NCI-H2107 (cell line): Measurements from ENCODE around the gene DTX3L.

Experiments
- DNase-seq: peaks from one replicate; lab custom pipeline; 2025; lab: John Stamatoyannopoulos, UW

Gene DTX3L

DNA sequence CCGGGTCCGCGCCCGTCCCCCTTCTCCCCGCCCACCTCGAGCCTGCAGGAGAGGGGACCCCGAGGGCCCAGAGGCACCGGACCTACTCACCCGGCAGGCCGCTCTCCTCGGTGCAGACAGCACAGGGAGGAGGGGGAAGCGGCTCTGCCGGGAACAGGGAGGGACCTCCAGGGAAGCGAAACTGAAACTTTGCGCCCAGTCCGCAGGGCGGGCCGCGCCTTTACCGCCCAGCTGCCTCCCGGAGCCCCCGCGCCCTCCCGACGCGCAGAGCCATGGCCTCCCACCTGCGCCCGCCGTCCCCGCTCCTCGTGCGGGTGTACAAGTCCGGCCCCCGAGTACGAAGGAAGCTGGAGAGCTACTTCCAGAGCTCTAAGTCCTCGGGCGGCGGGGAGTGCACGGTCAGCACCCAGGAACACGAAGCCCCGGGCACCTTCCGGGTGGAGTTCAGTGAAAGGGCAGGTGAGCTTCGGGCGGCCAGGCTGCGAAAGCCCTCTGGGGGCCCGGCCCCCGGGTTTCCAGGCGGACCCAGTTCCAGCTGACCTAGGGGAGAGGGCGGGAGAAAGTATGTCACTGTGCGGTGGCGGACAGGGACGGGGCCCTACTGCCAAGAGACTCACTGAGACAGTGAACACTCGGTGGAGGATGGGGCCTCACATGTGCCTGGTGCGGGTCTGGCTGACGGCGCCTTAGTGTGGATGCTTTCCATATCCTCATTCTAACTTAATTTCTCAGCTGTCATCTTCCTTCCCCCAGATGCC is at the start of gene DTX3L, which contains the start of gene PARP9:
TSS of gene DTX3L (plus strand) at position 184 of the 758 bp plus-strand sequence. CDS start at position 273, 89 bp downstream.
TSS of gene PARP9 (minus strand) at position 146 of the 758 bp plus-strand sequence. CDS start 4,680 bp downstream, outside the sequence.
- DNase-seq, result peak; percentile 53

DNA sequence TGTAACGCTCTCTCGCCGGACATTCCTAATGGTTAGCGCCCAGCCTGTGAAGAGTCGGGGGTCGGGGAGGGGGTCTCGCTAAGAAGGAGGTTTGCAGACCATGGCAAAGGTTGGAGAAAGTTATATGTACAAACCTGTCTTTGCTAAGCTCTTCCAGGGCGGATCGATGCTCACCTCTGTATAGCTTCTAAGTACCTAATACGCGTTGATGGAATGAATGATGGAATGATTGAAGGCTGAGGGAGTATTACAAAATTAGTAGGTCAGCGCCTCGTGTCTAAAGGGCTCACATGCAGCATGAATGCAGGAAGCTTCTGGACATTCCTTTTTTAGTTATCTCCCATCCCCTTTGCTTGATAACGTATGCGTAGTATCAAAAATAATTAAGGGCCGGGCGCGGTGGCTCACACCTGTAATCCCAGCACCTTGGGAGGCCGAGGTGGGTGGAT is 49.1 kb upstream of the DTX3L start:
- no peak for DNase-seq

DNA sequence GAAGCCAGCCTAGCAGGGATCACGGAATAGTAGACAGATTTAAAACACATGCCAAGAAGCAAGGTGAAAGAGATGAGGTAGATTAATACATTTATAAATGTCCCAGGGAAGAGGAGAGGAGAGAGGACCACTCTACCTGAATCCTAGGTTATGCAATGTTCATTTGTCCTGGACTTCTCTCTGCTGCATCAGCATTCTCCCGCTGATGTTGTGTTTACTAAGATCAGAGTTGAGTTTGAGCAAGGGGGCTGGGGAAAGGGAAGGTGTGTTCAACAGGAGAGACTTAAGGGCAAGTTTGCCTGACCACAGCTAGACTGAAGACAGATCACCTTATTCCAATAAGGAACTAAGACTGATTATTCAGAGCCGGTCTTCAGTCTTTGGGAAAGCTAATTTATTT is 48.3 kb upstream of the DTX3L start:
- no peak for DNase-seq

DNA sequence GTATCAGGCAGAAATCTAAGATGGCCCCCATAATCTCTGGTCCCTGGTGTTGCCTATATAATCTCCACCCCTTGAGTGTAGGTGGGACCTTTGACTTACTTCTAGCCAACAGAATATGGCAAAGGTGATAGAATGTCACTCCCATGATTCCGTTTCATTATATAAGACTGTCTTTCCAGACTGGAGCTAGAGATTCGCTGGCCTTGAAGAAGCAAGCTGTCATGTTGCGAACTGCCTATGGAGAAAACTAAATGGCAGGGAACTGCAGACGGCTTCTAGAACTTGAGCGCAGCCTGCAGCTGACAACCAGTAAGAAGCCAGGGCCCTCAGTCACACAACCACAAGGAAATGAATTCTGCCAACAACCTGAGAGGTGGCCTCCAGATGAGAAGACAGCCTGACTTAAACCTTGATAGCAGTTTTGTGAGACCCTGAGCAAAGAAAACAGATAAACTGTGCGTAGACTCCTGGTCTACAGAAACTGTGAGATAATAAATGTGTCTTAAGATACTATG is 47.2 kb upstream of the DTX3L start:
- DNase-seq, result no peak

DNA sequence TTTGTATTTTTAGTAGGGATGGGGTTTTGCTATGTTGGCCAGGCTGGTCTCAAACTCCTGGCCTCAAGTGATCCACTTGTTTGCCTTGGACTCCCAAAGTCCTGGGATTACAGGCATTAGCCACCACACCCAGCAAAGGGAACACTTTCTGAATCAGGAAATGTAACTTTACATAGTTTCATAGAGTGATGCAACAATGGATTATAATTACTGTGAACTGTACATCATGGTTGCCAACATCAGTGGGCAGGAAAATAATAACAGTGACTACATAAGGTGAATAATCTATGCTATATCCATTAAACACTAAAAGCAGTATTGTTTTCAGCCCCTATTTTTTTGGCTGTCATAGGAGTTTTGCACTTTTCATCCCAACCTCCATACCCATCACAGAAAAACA is 44.4 kb upstream of the DTX3L start:
- DNase-seq, result no peak

DNA sequence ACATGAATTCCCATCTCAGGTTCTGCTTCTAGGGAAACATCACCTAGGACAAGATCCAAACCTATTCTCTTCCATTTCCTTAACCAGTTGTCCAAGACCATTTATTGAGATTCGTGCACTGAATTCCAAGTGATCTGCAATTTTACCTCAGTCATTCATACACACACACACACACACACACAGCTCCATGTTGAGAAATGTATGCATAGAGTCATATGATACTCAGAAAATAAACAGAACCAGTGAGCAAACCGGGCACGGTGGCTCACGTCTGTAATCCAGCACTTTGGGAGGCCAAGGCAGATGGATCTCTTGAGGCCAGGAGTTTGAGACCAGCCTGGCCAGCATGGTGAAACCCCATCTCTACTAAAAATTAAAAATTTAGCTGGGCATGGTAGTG is 43.3 kb upstream of the DTX3L start:
- no peak for DNase-seq

DNA sequence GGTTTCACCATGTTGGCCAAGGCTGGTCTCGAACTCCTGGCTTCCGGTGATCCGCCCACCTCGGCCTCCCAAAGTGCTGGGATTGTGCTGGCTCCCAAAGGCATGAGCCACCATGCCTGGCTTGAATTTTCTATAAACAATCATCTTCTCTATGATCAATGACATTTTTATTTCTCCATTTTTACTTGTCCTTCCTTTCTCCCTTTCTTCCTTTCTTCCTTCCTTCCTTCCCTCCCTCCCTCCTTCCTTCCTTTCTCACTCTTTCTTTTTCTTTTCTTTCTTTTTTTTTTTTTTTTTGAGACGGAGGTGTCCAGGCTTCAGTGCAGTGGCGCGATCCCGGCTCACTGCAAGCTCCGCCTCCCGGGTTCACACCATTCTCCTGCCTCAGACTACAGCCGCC is 40.8 kb upstream of the DTX3L start:
- DNase-seq, result no peak

DNA sequence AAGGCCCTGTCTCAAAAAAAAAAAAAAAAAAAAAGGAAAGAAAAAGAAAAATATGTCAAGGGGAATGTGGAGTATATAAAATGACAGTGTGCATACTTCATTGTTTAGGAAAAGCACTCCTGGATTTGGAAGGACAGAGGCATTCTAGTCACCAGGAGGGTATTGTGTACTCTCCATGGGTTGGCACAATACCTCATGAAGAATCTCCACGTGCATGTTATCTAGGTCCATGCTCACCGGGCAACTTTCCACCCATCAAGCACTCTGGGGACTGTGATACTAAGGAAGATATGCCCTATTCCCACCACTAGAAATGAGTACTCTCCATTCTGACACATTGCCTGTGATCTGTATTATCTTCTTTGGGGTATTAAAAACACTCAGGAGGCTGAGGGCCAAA is 34.0 kb upstream of the DTX3L start:
- DNase-seq, result no peak

DNA sequence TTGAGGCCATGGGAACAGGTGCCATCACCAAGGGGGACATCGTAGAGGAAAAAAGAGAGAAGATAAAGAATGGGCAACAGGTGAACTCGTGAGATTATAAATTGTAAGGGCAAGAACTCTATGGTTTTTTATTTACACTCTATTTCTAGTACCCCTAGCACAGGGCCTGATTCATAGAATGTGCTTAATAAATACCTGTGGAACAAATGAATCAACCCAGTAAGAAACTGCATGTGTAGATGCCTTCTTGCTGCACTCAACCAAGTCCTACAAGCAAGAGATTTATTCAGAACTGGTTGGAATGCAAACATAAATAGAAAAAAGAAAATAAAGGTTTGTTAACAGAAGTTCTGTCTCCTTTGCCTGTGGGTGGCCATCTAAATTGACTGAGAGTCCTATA is 30.7 kb upstream of the DTX3L start:
- no peak for DNase-seq

DNA sequence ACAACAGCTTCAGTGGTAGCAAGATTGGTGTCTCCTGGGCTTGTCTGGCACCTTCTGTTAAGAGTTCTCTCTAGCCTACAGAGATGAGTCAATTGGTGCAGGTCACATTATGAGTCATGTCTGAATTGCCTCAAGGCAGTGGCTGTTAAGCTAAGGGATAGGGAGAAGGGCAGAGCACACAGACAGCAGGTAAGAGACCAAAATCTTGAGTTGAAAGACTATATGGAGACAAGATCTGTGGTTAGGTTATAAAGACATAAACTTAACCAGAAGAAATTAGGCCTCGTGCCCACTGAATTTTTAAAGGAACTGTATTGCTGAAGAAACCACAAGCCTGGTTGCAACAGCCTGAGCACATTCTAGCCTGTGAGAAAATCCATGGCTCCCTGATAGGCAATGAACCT is 30.2 kb upstream of the DTX3L start:
- no peak for DNase-seq

DNA sequence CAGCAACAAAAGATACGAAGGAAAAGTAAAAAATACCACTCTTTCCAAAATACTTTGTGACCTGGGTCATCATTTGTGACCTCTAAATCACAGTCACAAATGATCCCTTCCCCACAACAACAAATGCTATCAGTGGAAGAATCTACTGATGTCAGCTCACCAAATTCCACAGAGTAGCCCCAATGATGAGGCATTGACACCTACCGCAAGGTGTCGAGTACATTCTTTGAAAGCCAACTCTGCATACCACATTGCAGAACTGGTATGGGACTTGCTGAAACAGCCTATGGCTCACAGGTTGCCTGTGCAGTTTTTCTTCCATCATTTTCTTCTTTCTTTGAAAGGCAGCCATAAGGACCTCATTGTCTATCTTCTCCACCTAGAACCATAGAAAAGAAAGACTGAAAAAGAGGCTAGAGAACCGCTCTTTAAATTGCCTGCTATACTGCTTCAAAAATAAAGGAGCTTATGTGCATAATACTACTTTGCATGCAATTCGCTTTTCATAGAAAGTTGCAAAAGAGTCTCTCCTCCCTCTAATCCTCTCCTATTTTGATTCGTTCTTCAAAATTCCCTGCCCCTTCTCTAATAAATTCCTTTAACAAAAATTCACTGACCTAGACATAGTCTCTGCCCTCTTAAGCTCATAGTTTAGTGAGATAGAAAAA is 28.0 kb upstream of the DTX3L start:
- DNase-seq, result no peak

DNA sequence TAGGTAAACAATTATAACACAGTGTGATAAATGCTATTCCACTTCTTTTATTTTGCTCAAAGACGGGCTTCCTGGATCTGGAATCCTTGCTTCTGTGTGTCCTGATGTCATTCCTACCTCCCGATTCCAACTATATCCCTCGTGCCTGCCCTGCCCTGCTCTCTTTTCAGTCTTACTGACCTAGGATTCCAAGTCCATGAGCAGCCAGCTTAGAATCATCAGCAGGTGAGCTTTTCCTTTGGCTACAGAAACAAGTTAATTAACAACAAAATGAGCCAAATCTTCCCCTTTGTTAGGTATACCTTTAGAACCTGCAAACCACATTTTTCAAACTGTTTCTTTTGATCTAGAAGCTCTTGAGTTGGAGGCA is 27.5 kb upstream of the DTX3L start:
- DNase-seq, result no peak

DNA sequence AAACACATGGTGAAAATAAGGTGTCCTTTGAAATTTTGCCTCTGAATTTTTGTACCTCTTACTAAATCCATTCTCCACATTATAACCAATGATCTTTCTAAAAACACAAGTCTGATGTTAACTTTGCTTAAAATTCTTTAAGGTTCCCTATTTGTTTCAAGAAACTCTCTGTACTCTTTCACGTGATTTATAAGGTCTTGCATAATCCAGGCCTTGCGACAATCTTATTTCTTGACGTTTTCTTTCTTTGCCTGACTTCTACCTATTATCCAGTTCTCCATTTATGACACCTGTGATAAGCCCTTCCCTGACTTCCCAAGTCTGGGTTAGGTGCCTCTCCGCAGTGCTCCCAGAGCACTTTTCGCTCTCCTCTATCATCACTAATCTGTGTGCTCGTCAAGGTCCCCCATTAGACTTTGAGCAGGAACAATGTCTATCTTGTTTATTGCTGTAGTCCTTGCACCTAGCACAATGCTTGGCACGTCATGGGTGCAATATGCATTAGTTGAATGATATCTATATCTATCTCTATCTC is 25.1 kb upstream of the DTX3L start:
- no peak for DNase-seq

DNA sequence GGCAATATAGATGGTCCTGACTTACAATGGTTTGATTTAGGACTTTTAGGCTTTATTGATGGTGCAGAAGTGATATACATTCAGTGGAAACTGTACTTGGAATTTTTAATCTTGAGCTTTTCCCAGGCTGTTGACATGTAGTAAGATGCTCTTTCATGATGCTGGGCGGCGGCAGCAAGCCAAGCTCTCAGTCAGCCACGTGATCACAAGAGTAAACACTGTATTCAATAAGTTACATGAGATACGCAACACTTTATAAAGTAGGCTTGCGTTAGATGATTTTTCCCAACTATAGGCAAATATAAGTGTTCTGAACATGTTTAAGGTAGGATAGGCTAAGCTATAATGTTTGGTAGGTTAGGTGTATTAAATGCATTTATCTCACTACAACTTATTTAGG is 18.0 kb upstream of the DTX3L start:
- no peak for DNase-seq

DNA sequence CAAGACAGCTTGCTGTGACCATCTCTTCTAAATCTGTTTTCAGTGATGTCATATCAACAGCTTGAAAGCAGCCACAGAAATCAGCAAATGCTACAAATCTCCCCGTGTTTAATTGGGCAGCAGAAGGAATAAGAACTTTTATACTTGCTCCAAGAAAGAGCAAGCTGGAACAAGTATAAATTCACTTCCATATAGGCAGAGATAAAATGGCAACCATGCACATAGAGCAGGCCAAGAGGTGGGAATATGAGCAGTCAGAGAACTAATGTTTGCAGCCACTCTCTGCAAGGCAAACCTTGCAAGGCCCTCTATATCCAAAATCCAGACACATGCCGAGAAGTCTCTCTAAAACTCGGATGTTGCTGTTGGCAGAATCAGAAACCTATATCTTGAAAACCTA is 16.1 kb upstream of the DTX3L start:
- DNase-seq, result no peak

DNA sequence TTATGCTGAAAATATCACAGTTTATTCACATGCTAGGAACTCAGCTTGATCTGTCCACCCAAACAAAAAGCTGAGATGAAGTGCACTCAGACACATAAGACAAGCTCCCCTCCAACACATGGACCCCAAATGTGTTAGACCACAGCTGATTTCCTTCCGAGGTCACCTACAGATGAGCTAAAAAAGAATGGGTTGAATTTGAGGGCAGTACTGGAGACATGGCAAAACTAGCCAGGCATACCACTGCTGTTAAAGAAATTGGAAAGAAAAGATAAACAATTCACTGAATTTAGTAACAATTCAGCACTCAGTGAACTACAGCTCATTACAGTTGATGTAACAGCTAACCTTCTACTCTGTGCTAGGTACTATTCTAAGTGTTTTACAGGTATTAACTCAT is 15.5 kb upstream of the DTX3L start:
- no peak for DNase-seq

DNA sequence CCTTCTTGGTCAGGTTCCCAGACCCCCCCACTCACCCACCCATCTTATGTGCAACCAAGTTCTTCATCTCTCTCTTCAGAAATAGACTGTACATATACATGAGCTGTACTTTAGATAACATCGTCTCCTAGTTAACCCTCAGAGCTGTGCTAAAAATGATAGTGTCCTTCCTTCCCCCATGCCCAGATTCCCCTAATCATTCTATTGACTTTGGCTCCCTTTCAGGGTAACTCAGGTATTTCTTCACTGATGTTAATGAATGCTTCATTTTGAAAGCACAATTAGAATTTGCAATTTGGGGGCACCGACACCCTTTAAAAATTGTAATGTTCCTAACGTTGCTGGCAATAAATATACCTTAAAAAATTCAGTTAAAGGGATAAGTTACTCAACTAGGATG is 11.0 kb upstream of the DTX3L start:
- no peak for DNase-seq

DNA sequence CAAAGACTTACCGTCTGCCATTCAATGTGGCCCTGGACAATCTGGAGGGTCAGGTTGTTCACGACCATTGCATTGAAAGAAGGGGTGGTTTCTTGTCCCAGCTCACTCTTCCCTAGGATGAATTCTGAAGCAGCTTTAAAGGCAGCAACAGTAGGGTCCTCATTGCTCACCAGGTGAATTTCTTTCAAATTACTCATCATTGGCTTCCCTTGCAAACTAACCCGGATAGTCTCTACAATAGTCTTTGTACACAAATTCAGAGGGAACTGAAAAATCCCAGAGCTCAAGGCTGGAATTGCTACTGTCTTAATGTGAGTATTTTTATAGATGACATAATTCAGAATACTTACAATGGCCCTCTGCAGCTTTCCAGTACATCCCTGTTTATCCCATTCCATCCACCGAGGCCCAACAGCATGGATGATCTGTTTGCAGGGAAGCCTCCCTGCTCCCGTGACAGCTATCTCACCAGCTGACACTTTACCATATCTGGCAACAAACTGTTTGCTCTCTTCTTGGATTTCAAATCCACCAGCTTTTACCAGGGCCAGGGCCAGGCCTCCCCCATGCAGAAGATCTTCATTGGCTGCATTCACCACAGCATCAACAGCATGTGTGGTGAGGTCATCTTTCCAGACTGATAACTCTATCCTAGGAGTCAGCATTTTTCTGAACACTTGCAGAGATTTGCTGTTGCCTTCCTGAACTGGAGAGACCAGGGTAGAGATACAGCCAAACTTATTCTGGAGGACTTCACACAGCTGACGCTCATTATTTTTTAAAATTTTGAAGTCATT is 8.7 kb upstream of the DTX3L start:
- no peak for DNase-seq

DNA sequence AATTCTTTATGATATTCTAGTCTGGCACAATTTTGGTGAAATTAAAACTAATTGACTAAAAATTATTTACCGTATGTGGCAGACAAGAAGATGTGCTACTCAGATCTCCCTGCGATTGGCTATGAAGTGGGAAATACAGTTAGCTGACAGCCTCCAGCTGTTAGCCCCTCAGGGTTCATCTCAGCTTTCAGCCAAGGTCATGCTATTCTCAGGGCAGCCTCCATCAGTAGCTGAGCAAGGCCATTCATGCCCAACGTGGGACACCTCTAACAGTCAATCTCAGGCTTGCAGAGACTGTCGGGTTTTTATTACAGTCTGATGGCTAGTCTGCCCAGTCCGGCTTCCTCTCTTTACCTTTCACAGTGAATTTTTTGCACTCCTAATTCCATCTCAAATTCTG is 6.8 kb upstream of the DTX3L start:
- no peak for DNase-seq

DNA sequence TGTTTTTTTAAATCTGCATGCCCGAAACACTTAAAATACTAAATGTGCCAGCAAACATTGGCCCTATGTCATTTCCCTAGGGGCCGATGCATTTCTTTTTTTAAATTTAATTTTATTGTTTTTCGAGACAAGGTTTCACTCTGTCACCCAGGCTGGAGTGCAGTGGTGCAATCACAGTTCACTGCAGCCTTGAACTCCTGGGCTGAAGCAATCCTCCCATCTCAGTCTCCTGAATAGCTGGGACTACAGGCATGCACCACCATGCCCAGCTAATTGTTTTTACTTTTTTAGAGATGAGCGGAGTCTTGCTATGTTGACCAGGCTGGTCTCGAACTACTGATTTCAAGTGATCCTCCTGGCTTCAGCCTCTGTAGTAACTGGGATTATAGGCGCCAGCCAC is 5.5 kb upstream of the DTX3L start:
- DNase-seq, result no peak

DNA sequence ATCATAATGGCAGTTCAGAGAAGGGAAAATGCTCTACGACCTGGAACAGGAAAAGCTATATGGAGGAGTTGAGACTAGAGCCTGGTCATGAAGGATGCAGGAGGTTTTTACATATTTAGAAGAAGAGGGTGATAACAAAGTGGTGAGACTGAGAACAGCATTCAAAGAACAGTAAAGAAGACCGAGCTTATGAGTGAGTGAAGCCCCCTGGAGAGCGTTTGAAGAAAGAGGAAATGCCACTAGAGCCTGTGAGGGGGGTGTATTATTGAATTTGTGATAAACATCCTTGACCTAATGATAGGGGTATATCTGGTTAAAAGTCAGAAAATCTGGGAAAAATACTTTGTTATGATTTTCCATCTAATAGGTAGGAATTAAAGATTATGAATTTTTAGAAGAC is 4.2 kb upstream of the DTX3L start:
- DNase-seq, result no peak

DNA sequence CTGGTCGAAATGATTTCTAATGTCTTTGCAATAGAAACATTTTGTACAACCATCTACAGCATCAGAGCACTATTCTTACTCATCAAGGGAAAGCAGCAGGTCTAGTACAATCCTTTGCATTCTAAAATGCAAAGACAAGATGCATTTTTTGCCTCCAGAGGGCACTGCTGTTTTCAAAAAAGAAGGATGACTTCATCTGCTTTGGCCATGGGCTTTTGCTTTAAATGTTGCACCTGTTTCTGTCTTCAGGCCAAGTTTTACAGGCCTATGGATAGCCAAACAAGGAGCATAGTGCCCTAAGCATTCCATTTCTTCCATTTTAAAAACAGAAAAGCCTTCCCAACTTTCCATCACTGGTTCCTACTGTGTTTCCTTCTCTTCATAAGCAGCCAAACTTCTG is 3.5 kb upstream of the DTX3L start:
- DNase-seq, result peak; percentile 75
